Measurements from ENCODE around the gene ZNF669. TPM values are rescaled to one million over a fixed set of nuclear protein-coding genes. Genes with fewer than 3 reads are reported as not detected.

ZNF669 gene
- total RNA-seq, 4 donors from 2014 or later = 1.3 to 7.3 (median 2.7) TPM

DNA sequence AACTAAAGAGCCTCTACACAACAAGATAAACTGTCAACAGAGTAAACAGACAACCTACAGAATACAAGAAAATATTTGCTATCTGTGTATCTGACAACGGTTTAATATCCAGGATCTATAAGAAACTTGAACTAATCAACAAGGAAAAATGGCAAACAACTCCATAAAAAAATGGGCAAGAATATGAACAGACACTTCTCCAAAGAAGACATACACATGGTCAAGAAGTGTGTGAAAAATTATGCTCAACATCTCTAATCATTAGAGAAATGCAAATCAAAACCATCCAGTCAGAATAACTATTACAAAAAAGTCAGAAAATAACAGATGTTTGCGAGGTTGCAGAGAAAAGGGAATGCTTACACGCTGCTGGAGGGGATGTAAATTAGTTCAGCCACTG lies 33.5 kb downstream of the ZNF669 start:
- intact Hi-C loops (cut with DNase I; ENCODE audit: low total_unique reads) = no loop called here
- Histone ChIP-seq H3K36me3 (no peaks in the 10 kb centered on the region), H3K27ac (no peak overlapping the region), H3K9me3 (no peaks in the 10 kb centered on the region), H3K4me3 (no peak overlapping the region), H3K4me1 (no peaks in the 10 kb centered on the region), H3K27me3 (no peaks in the 10 kb centered on the region)
- DNase-seq = no peak
- ATAC-seq = no peak
- TF ChIP-seq POLR2A (IDR thresholded peaks at IDR 0.05) = no peak
- TF ChIP-seq, protein P1, sequence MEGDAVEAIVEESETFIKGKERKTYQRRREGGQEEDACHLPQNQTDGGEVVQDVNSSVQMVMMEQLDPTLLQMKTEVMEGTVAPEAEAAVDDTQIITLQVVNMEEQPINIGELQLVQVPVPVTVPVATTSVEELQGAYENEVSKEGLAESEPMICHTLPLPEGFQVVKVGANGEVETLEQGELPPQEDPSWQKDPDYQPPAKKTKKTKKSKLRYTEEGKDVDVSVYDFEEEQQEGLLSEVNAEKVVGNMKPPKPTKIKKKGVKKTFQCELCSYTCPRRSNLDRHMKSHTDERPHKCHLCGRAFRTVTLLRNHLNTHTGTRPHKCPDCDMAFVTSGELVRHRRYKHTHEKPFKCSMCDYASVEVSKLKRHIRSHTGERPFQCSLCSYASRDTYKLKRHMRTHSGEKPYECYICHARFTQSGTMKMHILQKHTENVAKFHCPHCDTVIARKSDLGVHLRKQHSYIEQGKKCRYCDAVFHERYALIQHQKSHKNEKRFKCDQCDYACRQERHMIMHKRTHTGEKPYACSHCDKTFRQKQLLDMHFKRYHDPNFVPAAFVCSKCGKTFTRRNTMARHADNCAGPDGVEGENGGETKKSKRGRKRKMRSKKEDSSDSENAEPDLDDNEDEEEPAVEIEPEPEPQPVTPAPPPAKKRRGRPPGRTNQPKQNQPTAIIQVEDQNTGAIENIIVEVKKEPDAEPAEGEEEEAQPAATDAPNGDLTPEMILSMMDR (IDR thresholded peaks at IDR 0.05 in 4 of 5, conservative IDR thresholded peaks at IDR 0.05 in 1 of 5) = no peak
- in situ Hi-C loops (cut with MboI; ENCODE audit: low sequenced_read_pairs in 4 of 4) = no loop called here

DNA sequence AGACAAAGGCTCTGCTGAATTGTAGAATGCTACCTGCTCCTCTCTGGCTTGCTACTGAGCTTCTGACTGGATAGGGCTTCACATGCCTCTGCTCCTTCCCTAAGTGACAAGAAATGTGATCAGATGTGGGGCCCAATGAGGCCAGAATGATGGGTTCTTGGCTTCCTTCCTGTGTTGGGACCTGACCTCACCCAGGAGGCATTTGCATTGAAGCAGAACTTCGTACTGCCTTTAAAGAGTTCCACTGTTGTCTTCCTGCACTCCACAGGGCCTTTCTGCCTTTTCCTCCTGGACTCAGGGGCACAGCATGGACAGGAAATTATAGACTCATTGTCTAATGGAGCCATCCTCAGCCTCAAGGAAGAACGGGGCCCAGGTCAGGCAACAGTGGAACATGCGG lies 39.9 kb downstream of the ZNF669 start:
- no peaks in the 10 kb centered on the region for H3K27me3 ChIP-seq
- H3K36me3 ChIP-seq = no peaks in the 10 kb centered on the region
- no peak overlapping the region for H3K27ac ChIP-seq
- TF ChIP-seq, protein P1 (IDR thresholded peaks at IDR 0.05 in 4 of 5, conservative IDR thresholded peaks at IDR 0.05 in 1 of 5) = no peak
- no peak for TF ChIP-seq POLR2A (IDR thresholded peaks at IDR 0.05)
- H3K4me1 ChIP-seq = no peaks in the 10 kb centered on the region
- ATAC-seq = no peak
- no peak for DNase-seq
- intact Hi-C loops (cut with DNase I; ENCODE audit: low total_unique reads) = no loop called here
- in situ Hi-C loops (cut with MboI; ENCODE audit: low sequenced_read_pairs in 4 of 4) = no loop called here
- H3K9me3 ChIP-seq = no peaks in the 10 kb centered on the region
- H3K4me3 ChIP-seq = no peak overlapping the region

DNA sequence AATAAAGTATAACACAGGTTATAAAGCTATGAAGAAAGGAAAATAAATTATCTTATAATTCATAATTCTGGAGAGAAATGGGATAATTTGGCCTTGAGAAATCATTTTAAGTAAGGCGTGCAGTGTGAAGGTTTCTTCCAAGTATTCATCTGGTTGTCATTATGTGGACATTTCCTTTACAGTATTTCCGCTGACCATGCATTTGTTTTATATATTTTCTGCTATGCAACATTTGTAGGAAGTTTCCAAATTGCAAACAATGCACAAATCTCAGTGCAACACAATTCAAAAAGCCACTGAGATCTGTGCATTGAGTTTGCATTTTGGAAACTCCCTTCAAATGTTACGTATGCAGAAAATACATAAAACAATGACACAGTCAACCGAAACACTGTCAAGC lies 43.4 kb downstream of the ZNF669 start:
- ATAC-seq (no peak), DNase-seq (no peak)
- Histone ChIP-seq H3K4me3 (no peak overlapping the region), H3K27ac (no peak overlapping the region), H3K27me3 (no peaks in the 10 kb centered on the region), H3K4me1 (no peaks in the 10 kb centered on the region), H3K9me3 (peaks cover 0 to 9% (median 0%) of the 10 kb centered on the region in 3 donors), H3K36me3 (no peaks in the 10 kb centered on the region)
- in situ Hi-C loops (cut with MboI; ENCODE audit: low sequenced_read_pairs in 4 of 4) = no loop called here
- TF ChIP-seq POLR2A (IDR thresholded peaks at IDR 0.05) = no peak
- TF ChIP-seq, protein P1 (IDR thresholded peaks at IDR 0.05 in 4 of 5, conservative IDR thresholded peaks at IDR 0.05 in 1 of 5) = no peak
- intact Hi-C loops (cut with DNase I; ENCODE audit: low total_unique reads) = no loop called here

DNA sequence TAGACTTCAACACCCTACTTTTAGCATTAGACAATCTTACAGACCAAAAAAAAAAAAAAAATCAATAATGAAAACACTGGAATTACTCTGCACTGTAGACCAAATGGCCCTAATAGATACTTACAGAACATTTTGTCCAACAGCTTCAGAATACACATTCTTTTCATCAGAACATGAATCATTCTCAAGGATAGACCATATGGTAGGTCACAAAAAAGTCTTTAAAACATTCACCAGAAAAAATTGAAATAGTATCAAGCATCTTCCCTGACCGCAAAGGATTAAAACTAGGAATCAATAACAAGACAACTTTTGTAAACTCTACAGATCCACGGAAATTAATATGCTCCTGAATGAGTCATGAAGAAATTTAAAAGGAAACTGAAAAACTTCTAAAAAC lies 48.1 kb downstream of the ZNF669 start:
- DNase-seq = no peak
- Histone ChIP-seq H3K9me3 (peaks cover 0 to 9% (median 0%) of the 10 kb centered on the region in 3 donors), H3K4me3 (no peak overlapping the region), H3K27me3 (no peaks in the 10 kb centered on the region), H3K27ac (no peak overlapping the region), H3K4me1 (no peaks in the 10 kb centered on the region), H3K36me3 (no peaks in the 10 kb centered on the region)
- in situ Hi-C loops (cut with MboI; ENCODE audit: low sequenced_read_pairs in 4 of 4) (no loop called here), intact Hi-C loops (cut with DNase I; ENCODE audit: low total_unique reads) (no loop called here)
- TF ChIP-seq POLR2A (IDR thresholded peaks at IDR 0.05) = no peak
- TF ChIP-seq, protein P1 (IDR thresholded peaks at IDR 0.05 in 4 of 5, conservative IDR thresholded peaks at IDR 0.05 in 1 of 5) = no peak
- ATAC-seq = no peak

DNA sequence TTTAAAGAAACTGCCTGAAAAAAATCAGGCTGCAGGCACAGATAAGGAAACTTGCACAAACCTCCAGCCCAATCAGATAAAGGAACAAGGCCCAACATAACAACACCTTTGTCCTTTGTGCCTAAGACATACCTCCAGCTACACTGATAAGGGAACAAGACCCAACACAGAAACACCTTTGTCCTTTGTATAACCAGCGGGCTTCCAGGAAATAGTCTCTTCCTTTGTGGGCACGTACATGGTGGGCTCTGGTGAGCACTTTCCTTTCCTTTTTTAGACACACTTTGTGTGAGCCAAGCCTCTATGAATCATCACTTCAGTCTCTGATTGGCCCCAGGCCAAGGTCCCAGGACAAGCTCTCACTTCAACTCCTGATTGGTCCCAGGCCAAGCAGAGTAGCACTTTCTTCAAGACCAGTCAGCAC lies 49.2 kb downstream of the ZNF669 start:
- Histone ChIP-seq H3K4me1 (no peaks in the 10 kb centered on the region), H3K27ac (no peak overlapping the region), H3K4me3 (no peak overlapping the region), H3K27me3 (no peaks in the 10 kb centered on the region), H3K9me3 (peaks cover 0 to 9% (median 0%) of the 10 kb centered on the region in 3 donors), H3K36me3 (no peaks in the 10 kb centered on the region)
- ATAC-seq (no peak), DNase-seq (no peak)
- TF ChIP-seq POLR2A (IDR thresholded peaks at IDR 0.05) = no peak
- intact Hi-C loops (cut with DNase I; ENCODE audit: low total_unique reads) = no loop called here
- in situ Hi-C loops (cut with MboI; ENCODE audit: low sequenced_read_pairs in 4 of 4) = no loop called here

Other genes starting within 250 kb of the ZNF669 start
- 10 to 100 TPM; 21.7 to 28.5 (median 24.7) TPM for gene AHCTF1, start 172.4 kb downstream of the ZNF669 start, total RNA-seq
- gene ZNF695, start 96.3 kb downstream of the ZNF669 start, total RNA-seq = not detected
- gene ZNF670, start 25.5 kb downstream of the ZNF669 start, total RNA-seq = 1 to 10 TPM in 1 of 4 donors, under 1 TPM in 3; 0.49 to 1.3 (median 0.52) TPM
- 10 to 100 TPM in 1 of 4 donors, 1 to 10 TPM in 3; 5.4 to 10.3 (median 7.1) TPM for gene ZNF124, start 67.7 kb upstream of the ZNF669 start, total RNA-seq
- not detected for gene VN1R5, start 151.7 kb upstream of the ZNF669 start, total RNA-seq
- 10 to 100 TPM; 34.2 to 47.4 (median 39.7) TPM for gene ZNF496, start 227.5 kb upstream of the ZNF669 start, total RNA-seq

Measured in gastrocnemius medialis (tissue), 4 donors.